HG02943 (cell line): ENCODE results near the gene C9orf43.
"Not testable (repeated sequence)": the region's sequence is repeated elsewhere in the genome, so short reads cannot be mapped to it uniquely, and the experiment has no call there.

ENCODE experiments used
- ATAC-seq: cut with Tn5 transposase; IDR thresholded peaks from one replicate; pipeline ENCODE4 v1.9.1; 2021; ENCODE audit warnings: mild to moderate bottlenecking, low read depth, moderate library complexity; ENCODE audit not compliant: unreplicated experiment

The C9orf43 gene

GRCh38 chr9:113381441-113381840 lies 29.1 kb upstream of the C9orf43 start:
- not testable (repeated sequence) for ATAC-seq

- ATAC-seq, result no peak
These were observed 28.6 kb upstream of the C9orf43 start for GRCh38 chr9:113381909-113382411.

- ATAC-seq, result no peak
These were observed 23.8 kb upstream of the C9orf43 start for GRCh38 chr9:113386571-113387393.

GRCh38 chr9:113387560-113388230 lies 22.9 kb upstream of the C9orf43 start:
- ATAC-seq, result no peak

- ATAC-seq, result no peak
These were observed 21.7 kb upstream of the C9orf43 start for GRCh38 chr9:113388833-113389232.

- ATAC-seq, result no peak
These were observed 21.1 kb upstream of the C9orf43 start for GRCh38 chr9:113389451-113389850.

GRCh38 chr9:113390192-113390960 lies 20.2 kb upstream of the C9orf43 start:
- ATAC-seq, result no peak

GRCh38 chr9:113391917-113392316 lies 18.6 kb upstream of the C9orf43 start:
- no peak for ATAC-seq

- no peak for ATAC-seq
These were observed 17.3 kb upstream of the C9orf43 start for GRCh38 chr9:113393281-113393680.

- ATAC-seq, result no peak
These were observed 15.3 kb upstream of the C9orf43 start for GRCh38 chr9:113395000-113395861.

GRCh38 chr9:113397203-113397631 lies 13.3 kb upstream of the C9orf43 start:
- no peak for ATAC-seq

- no peak for ATAC-seq
These were observed 11.8 kb upstream of the C9orf43 start for GRCh38 chr9:113398796-113399195.

GRCh38 chr9:113399646-113400200 lies 10.8 kb upstream of the C9orf43 start:
- no peak for ATAC-seq

GRCh38 chr9:113401027-113401792 lies 9.3 kb upstream of the C9orf43 start, which contains the start of gene ALAD:
Gene ALAD (minus strand): TSS chr9:113401284. CDS start chr9:113393559, 7,725 bp downstream.
- peak; percentile 98 for ATAC-seq

- no peak for ATAC-seq
These were observed 6.9 kb upstream of the C9orf43 start for GRCh38 chr9:113403646-113404045.

- ATAC-seq, result not testable (repeated sequence)
These were observed 4.2 kb upstream of the C9orf43 start for GRCh38 chr9:113406353-113406752.

GRCh38 chr9:113406873-113407511 lies 3.6 kb upstream of the C9orf43 start:
- ATAC-seq, result not testable (repeated sequence)

- ATAC-seq, result no peak
These were observed 1.1 kb upstream of the C9orf43 start for GRCh38 chr9:113409481-113409880.
